Activated T-cell treated with anti-CD3 and anti-CD28 coated beads, Interleukin-2, amount 50 U/mL, for 24 hours (primary cell): ENCODE data around the gene ZBTB20.
"Not testable (repeated sequence)": the region's sequence is repeated elsewhere in the genome, so short reads cannot be mapped to it uniquely, and the experiment has no call there.

Experiments
- DNase-seq: peaks from one replicate; pipeline ENCODE4 v3.0.0-alpha.2; 2020
- H3K27ac Mint-ChIP-seq: 2 replicates; pipeline ENCODE4 v1.8.0; 2020; ENCODE audit warnings: mild to moderate bottlenecking, mixed read lengths
- H3K27me3 Mint-ChIP-seq: 2 replicates; pipeline ENCODE4 v1.8.0; 2020; ENCODE audit warnings: mixed read lengths
- H3K36me3 Mint-ChIP-seq: 2 replicates; pipeline ENCODE4 v1.8.0; 2020; ENCODE audit warnings: low read depth, mixed read lengths
- H3K4me1 Mint-ChIP-seq: 2 replicates; pipeline ENCODE4 v1.8.0; 2020; ENCODE audit warnings: low read depth, mixed read lengths
- H3K4me3 Mint-ChIP-seq: 2 replicates; pipeline ENCODE4 v1.8.0; 2020; ENCODE audit warnings: mild to moderate bottlenecking, moderate library complexity, mixed read lengths
- H3K9me3 Mint-ChIP-seq: 2 replicates; pipeline ENCODE4 v1.8.0; 2020; ENCODE audit warnings: mixed read lengths

Gene ZBTB20

GRCh38 chr3:114680299-114680698, 466.8 kb downstream of the ZBTB20 start:
- Mint-ChIP-seq H3K27me3 (no peaks in the 10 kb centered on the region), H3K4me3 (no peak overlapping the region), H3K36me3 (peaks cover 17% of the 10 kb centered on the region), H3K9me3 (peaks cover 5% of the 10 kb centered on the region), H3K27ac (no peak overlapping the region), H3K4me1 (no peaks in the 10 kb centered on the region)
- no peak for DNase-seq

- H3K9me3 Mint-ChIP-seq, H3K4me1 Mint-ChIP-seq, H3K27me3 Mint-ChIP-seq, H3K27ac Mint-ChIP-seq, H3K4me3 Mint-ChIP-seq, DNase-seq: not testable (repeated sequence)
- H3K36me3 Mint-ChIP-seq, result peaks cover 17% of the 10 kb centered on the region
Measured at GRCh38 chr3:114679773-114680172, 467.3 kb downstream of the ZBTB20 start.

GRCh38 chr3:114675104-114675503, 472.0 kb downstream of the ZBTB20 start:
- Mint-ChIP-seq H3K9me3 (peaks cover 3% of the 10 kb centered on the region), H3K36me3 (peaks cover 6% of the 10 kb centered on the region), H3K4me1 (peaks cover 15% of the 10 kb centered on the region), H3K4me3 (no peak overlapping the region), H3K27ac (no peak overlapping the region), H3K27me3 (no peaks in the 10 kb centered on the region)
- no peak for DNase-seq

GRCh38 chr3:114674036-114674435, 473.1 kb downstream of the ZBTB20 start:
- H3K27ac Mint-ChIP-seq, result no peak overlapping the region
- no peak for DNase-seq
- peaks cover 1% of the 10 kb centered on the region for H3K36me3 Mint-ChIP-seq
- no peak overlapping the region for H3K4me3 Mint-ChIP-seq
- H3K9me3 Mint-ChIP-seq, result no peaks in the 10 kb centered on the region
- H3K4me1 Mint-ChIP-seq, result peaks cover 17% of the 10 kb centered on the region
- no peaks in the 10 kb centered on the region for H3K27me3 Mint-ChIP-seq

GRCh38 chr3:114673481-114673880, 473.6 kb downstream of the ZBTB20 start:
- no peak for DNase-seq
- H3K4me3 Mint-ChIP-seq, result no peak overlapping the region
- H3K9me3 Mint-ChIP-seq, result no peaks in the 10 kb centered on the region
- peaks cover 1% of the 10 kb centered on the region for H3K36me3 Mint-ChIP-seq
- no peak overlapping the region for H3K27ac Mint-ChIP-seq
- peaks cover 17% of the 10 kb centered on the region for H3K4me1 Mint-ChIP-seq
- no peaks in the 10 kb centered on the region for H3K27me3 Mint-ChIP-seq

GRCh38 chr3:114672692-114673447, 474.2 kb downstream of the ZBTB20 start:
- Mint-ChIP-seq H3K27ac (no peak overlapping the region), H3K27me3 (no peaks in the 10 kb centered on the region), H3K36me3 (peaks cover 1% of the 10 kb centered on the region), H3K9me3 (no peaks in the 10 kb centered on the region), H3K4me1 (peaks cover 17% of the 10 kb centered on the region), H3K4me3 (no peak overlapping the region)
- DNase-seq, result no peak

GRCh38 chr3:114671741-114672510, 475.2 kb downstream of the ZBTB20 start:
- Mint-ChIP-seq H3K36me3 (peaks cover 4% of the 10 kb centered on the region), H3K4me3 (no peak overlapping the region), H3K9me3 (no peaks in the 10 kb centered on the region), H3K27me3 (no peaks in the 10 kb centered on the region), H3K27ac (no peak overlapping the region), H3K4me1 (peaks cover 17% of the 10 kb centered on the region)
- no peak for DNase-seq

- no peak overlapping the region for H3K4me3 Mint-ChIP-seq
- no peak for DNase-seq
- H3K27ac Mint-ChIP-seq, result no peak overlapping the region
- peaks cover 11% of the 10 kb centered on the region for H3K36me3 Mint-ChIP-seq
- H3K27me3 Mint-ChIP-seq, result no peaks in the 10 kb centered on the region
- H3K9me3 Mint-ChIP-seq, result peaks cover 7% of the 10 kb centered on the region
- peaks cover 14% of the 10 kb centered on the region for H3K4me1 Mint-ChIP-seq
Measured at GRCh38 chr3:114669614-114670013, 477.5 kb downstream of the ZBTB20 start.

GRCh38 chr3:114668099-114668498, 479.0 kb downstream of the ZBTB20 start:
- peaks cover 16% of the 10 kb centered on the region for H3K9me3 Mint-ChIP-seq
- no peak overlapping the region for H3K27ac Mint-ChIP-seq
- peaks cover 8% of the 10 kb centered on the region for H3K4me1 Mint-ChIP-seq
- H3K27me3 Mint-ChIP-seq, result no peaks in the 10 kb centered on the region
- H3K36me3 Mint-ChIP-seq, result peaks cover 19% of the 10 kb centered on the region
- no peak overlapping the region for H3K4me3 Mint-ChIP-seq
- no peak for DNase-seq

GRCh38 chr3:114666623-114667022, 480.5 kb downstream of the ZBTB20 start:
- H3K36me3 Mint-ChIP-seq, result peaks cover 22% of the 10 kb centered on the region
- no peak overlapping the region for H3K27ac Mint-ChIP-seq
- H3K9me3 Mint-ChIP-seq, result peaks cover 16% of the 10 kb centered on the region
- no peak overlapping the region for H3K4me3 Mint-ChIP-seq
- no peaks in the 10 kb centered on the region for H3K27me3 Mint-ChIP-seq
- peaks cover 4% of the 10 kb centered on the region for H3K4me1 Mint-ChIP-seq
- DNase-seq, result no peak

- Mint-ChIP-seq H3K9me3 (peaks cover 16% of the 10 kb centered on the region), H3K4me1 (no peaks in the 10 kb centered on the region), H3K27me3 (no peaks in the 10 kb centered on the region), H3K4me3 (no peak overlapping the region), H3K27ac (no peak overlapping the region), H3K36me3 (peaks cover 24% of the 10 kb centered on the region)
- DNase-seq, result no peak
Measured at GRCh38 chr3:114664006-114664405, 483.1 kb downstream of the ZBTB20 start.

GRCh38 chr3:114660808-114661207, 486.3 kb downstream of the ZBTB20 start:
- H3K27ac Mint-ChIP-seq, result no peak overlapping the region
- no peak overlapping the region for H3K4me3 Mint-ChIP-seq
- H3K27me3 Mint-ChIP-seq, result no peaks in the 10 kb centered on the region
- H3K9me3 Mint-ChIP-seq, result peaks cover 17% of the 10 kb centered on the region
- peaks cover 19% of the 10 kb centered on the region for H3K36me3 Mint-ChIP-seq
- H3K4me1 Mint-ChIP-seq, result peaks cover 2% of the 10 kb centered on the region
- no peak for DNase-seq

GRCh38 chr3:114660124-114660523, 487.0 kb downstream of the ZBTB20 start:
- Mint-ChIP-seq H3K4me3 (no peak overlapping the region), H3K4me1 (peaks cover 2% of the 10 kb centered on the region), H3K27ac (no peak overlapping the region), H3K36me3 (peaks cover 16% of the 10 kb centered on the region), H3K27me3 (no peaks in the 10 kb centered on the region), H3K9me3 (peaks cover 16% of the 10 kb centered on the region)
- no peak for DNase-seq

GRCh38 chr3:114659109-114660061, 487.7 kb downstream of the ZBTB20 start:
- DNase-seq, result no peak
- Mint-ChIP-seq H3K9me3 (peaks cover 9% of the 10 kb centered on the region), H3K27ac (no peak overlapping the region), H3K4me3 (no peak overlapping the region), H3K36me3 (peaks cover 11% of the 10 kb centered on the region), H3K4me1 (peaks cover 2% of the 10 kb centered on the region), H3K27me3 (no peaks in the 10 kb centered on the region)
